Astrocyte (in vitro differentiated cells and primary cell): ENCODE results near the gene RAD51B. TPM values are rescaled to one million over a fixed set of nuclear protein-coding genes. Genes with fewer than 3 reads are reported as not detected.
A peak's percentile ranks its signal among the peaks of the same experiment; 100 is the strongest.

Source experiments
- DNase-seq: peaks from one replicate; pipeline ENCODE4 v3.0.0-alpha.2; 2010; ENCODE audit warnings: low read depth
- FAIRE-seq: peaks from 2 replicates; lab custom pipeline; 2011; peaks lifted over from hg19 to GRCh38; lab: Jason Lieb, UNC
- H2AFZ ChIP-seq: 2 replicates; pipeline ENCODE4 v1.6.0; 2012; ENCODE audit warnings: low read depth, low read length, inconsistent platforms
- H3K27ac ChIP-seq: 2 replicates; pipeline ENCODE4 v1.5.1; 2011; ENCODE audit warnings: low read depth, low read length, inconsistent platforms
- H3K27me3 ChIP-seq: 2 replicates; pipeline ENCODE4 v1.6.0; 2011; ENCODE audit warnings: low read length, inconsistent platforms; ENCODE audit not compliant: insufficient read depth
- H3K36me3 ChIP-seq: 2 replicates; pipeline ENCODE4 v1.5.1; 2011; ENCODE audit warnings: low read length, inconsistent platforms; ENCODE audit not compliant: insufficient read depth
- H3K4me1 ChIP-seq: 2 replicates; pipeline ENCODE4 v1.5.1; 2011; ENCODE audit warnings: low read length, inconsistent platforms; ENCODE audit not compliant: insufficient read depth
- H3K4me2 ChIP-seq: 2 replicates; pipeline ENCODE4 v1.6.0; 2012; ENCODE audit warnings: low read length, inconsistent platforms
- H3K4me3 ChIP-seq: 2 replicates; pipeline ENCODE4 v1.5.1; 2011; ENCODE audit warnings: low read depth, mild to moderate bottlenecking, low read length, inconsistent platforms; ENCODE audit not compliant: insufficient read depth
- H3K79me2 ChIP-seq: 2 replicates; pipeline ENCODE4 v1.6.0; 2012; ENCODE audit warnings: mild to moderate bottlenecking, low read length, inconsistent platforms; ENCODE audit not compliant: insufficient read depth
- H3K9ac ChIP-seq: 2 replicates; pipeline ENCODE4 v1.6.0; 2012; ENCODE audit warnings: mild to moderate bottlenecking, low read length, inconsistent platforms
- H3K9me3 ChIP-seq: 2 replicates; pipeline ENCODE4 v1.5.1; 2012; ENCODE audit warnings: low read depth, mild to moderate bottlenecking, low read length, inconsistent platforms; ENCODE audit not compliant: insufficient read depth
- H4K20me1 ChIP-seq: 2 replicates; pipeline ENCODE4 v1.6.0; 2012; ENCODE audit warnings: low read length, inconsistent platforms; ENCODE audit not compliant: insufficient read depth
- H3K27ac Mint-ChIP-seq: one replicate; pipeline ENCODE4 v1.8.0; 2021; ENCODE audit warnings: mild to moderate bottlenecking, mixed read lengths; ENCODE audit not compliant: unreplicated experiment
- H3K27me3 Mint-ChIP-seq: one replicate; pipeline ENCODE4 v1.8.0; 2021; ENCODE audit warnings: low read depth, mixed read lengths; ENCODE audit not compliant: unreplicated experiment
- H3K36me3 Mint-ChIP-seq: one replicate; pipeline ENCODE4 v1.8.0; 2021; ENCODE audit warnings: low read depth, mixed read lengths; ENCODE audit not compliant: unreplicated experiment
- H3K4me1 Mint-ChIP-seq: one replicate; pipeline ENCODE4 v1.8.0; 2021; ENCODE audit warnings: low read depth, mixed read lengths; ENCODE audit not compliant: unreplicated experiment
- H3K4me3 Mint-ChIP-seq: one replicate; pipeline ENCODE4 v1.8.0; 2021; ENCODE audit warnings: mild to moderate bottlenecking, moderate library complexity, mixed read lengths; ENCODE audit not compliant: unreplicated experiment
- H3K9me3 Mint-ChIP-seq: one replicate; pipeline ENCODE4 v1.8.0; 2021; ENCODE audit warnings: mild to moderate bottlenecking, mixed read lengths; ENCODE audit not compliant: unreplicated experiment
- EZH2 ChIP-seq: IDR thresholded peaks from 2 replicates; pipeline ENCODE4 v1.6.1; 2012; ENCODE audit warnings: mild to moderate bottlenecking, low read length, inconsistent platforms; ENCODE audit not compliant: insufficient read depth
- total RNA-seq: library from RNA; stranded (reverse); gene quantifications from 2 replicates; pipeline ENCODE4 v1.2.1, GENCODE V29; 2021
- TF ChIP-seq, protein P1 (sequence below): IDR thresholded peaks from 2 replicates; pipeline ENCODE4 v1.5.1; 2011; ENCODE audit warnings: low read depth, mild to moderate bottlenecking, inconsistent platforms, low read length, moderate library complexity; ENCODE audit not compliant: insufficient read depth

RAD51B gene
- total RNA-seq, 1 donor from 2014 or later = 10.8 TPM

DNA sequence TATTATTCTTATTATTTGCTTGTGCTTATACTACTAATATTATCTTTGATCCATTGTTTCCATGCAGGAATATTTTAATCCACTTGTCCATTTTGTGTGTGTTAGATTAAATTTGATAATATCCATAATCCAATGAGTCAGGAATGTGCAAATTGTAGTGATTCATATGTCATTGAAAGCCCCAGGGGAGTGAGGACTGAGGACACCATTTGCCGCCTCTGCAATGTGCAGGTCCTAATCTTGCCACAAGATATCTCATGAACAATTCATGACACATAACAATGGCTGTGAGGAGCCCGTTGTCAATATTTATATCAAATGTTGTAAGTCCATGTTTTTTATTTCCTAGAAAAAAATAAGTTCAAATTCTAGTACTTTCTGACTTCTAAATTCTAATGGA is 722.8 kb downstream of the RAD51B start:
- Mint-ChIP-seq H3K9me3 (no peaks in the 10 kb centered on the region), H3K27me3 (no peaks in the 10 kb centered on the region), H3K36me3 (no peaks in the 10 kb centered on the region), H3K27ac (no peak overlapping the region), H3K4me1 (peaks cover 23% of the 10 kb centered on the region), H3K4me3 (no peak overlapping the region)
- Histone ChIP-seq H4K20me1 (no peaks in the 10 kb centered on the region), H3K4me1 (peaks cover 25% of the 10 kb centered on the region), H3K9ac (no peak overlapping the region), H3K79me2 (no peaks in the 10 kb centered on the region), H3K36me3 (no peaks in the 10 kb centered on the region), H3K4me3 (no peak overlapping the region), H2AFZ (no peak overlapping the region), H3K27ac (no peak overlapping the region), H3K9me3 (no peaks in the 10 kb centered on the region), H3K27me3 (no peaks in the 10 kb centered on the region), H3K4me2 (no peak overlapping the region)
- no peak for DNase-seq
- no peak for TF ChIP-seq EZH2
- TF ChIP-seq, protein P1, sequence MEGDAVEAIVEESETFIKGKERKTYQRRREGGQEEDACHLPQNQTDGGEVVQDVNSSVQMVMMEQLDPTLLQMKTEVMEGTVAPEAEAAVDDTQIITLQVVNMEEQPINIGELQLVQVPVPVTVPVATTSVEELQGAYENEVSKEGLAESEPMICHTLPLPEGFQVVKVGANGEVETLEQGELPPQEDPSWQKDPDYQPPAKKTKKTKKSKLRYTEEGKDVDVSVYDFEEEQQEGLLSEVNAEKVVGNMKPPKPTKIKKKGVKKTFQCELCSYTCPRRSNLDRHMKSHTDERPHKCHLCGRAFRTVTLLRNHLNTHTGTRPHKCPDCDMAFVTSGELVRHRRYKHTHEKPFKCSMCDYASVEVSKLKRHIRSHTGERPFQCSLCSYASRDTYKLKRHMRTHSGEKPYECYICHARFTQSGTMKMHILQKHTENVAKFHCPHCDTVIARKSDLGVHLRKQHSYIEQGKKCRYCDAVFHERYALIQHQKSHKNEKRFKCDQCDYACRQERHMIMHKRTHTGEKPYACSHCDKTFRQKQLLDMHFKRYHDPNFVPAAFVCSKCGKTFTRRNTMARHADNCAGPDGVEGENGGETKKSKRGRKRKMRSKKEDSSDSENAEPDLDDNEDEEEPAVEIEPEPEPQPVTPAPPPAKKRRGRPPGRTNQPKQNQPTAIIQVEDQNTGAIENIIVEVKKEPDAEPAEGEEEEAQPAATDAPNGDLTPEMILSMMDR = no peak
- no peak for FAIRE-seq

DNA sequence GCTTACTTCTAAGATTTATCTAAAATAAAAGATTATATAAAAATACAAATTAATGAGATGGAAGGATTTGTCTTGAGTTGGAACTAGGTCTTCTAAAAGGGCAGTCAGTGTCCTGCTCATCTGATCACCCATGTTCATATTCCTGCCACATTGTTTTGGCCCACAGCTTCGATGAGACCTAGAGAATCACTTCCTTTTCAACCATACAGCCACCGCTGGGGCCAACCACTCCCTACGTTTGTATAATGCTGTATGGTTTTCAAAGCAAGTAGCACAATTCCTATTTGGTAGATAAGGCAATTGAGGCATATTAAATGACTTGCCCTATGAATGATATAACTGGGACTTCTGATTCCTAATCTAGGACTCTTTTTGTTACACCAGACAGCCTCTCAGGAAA is 723.9 kb downstream of the RAD51B start:
- H3K4me3 Mint-ChIP-seq = no peak overlapping the region
- Histone ChIP-seq H3K4me1 (peaks cover 36% of the 10 kb centered on the region), H4K20me1 (no peaks in the 10 kb centered on the region), H3K4me3 (peak overlapping the region; percentile 32), H3K27ac (peak overlapping the region; percentile 89), H2AFZ (no peak overlapping the region), H3K9ac (peak overlapping the region; percentile 17), H3K36me3 (no peaks in the 10 kb centered on the region), H3K27me3 (no peaks in the 10 kb centered on the region), H3K4me2 (peak overlapping the region; percentile 72), H3K9me3 (no peaks in the 10 kb centered on the region), H3K79me2 (no peaks in the 10 kb centered on the region)
- peaks cover 31% of the 10 kb centered on the region for H3K4me1 Mint-ChIP-seq
- FAIRE-seq (no peak), DNase-seq (no peak)
- H3K9me3 Mint-ChIP-seq = no peaks in the 10 kb centered on the region
- H3K36me3 Mint-ChIP-seq = no peaks in the 10 kb centered on the region
- TF ChIP-seq EZH2 = no peak
- TF ChIP-seq, protein P1 = no peak
- no peak overlapping the region for H3K27ac Mint-ChIP-seq
- H3K27me3 Mint-ChIP-seq = no peaks in the 10 kb centered on the region

DNA sequence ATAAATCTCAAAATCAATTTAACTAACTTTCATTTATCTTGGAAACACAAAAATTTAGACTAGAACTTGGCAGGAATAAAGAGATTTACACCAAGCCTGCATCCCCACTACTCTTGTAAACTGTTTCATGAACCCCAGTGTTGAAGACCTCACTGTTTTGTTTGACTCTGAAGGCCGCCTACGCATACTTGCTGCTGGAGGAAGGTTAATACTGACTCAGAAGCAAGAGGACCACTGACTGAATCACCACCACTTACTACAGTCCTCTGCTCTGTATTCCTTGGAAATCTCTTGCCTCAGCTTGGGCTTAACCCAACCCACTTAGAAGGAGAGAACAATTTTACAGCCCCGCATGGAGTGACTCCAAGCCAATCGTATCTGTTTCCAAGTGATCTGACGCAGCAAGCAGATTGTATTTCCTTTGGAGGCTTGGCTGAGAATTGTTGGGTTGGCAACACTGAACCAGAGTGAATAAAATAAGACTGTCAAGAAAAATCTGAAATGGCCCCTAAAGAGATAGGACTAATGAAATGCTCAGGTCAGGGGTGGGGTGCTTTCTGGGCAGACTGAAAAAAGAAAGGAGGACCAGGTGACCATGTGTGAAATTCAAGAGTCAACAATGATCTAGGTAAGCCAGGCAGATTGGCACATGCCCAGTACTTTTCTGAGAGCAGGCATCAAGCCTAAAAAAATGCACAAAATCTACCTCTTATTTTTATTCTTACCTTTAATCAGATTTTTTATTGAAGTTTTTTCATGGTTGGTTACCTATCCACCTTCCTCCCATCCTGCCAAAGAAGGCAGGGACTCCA is 724.7 kb downstream of the RAD51B start:
- H3K4me1 Mint-ChIP-seq = peaks cover 33% of the 10 kb centered on the region
- H3K4me2 ChIP-seq = peak overlapping the region; percentile 72
- no peak overlapping the region for H3K27ac Mint-ChIP-seq
- H3K9ac ChIP-seq = peak overlapping the region; percentile 17
- no peaks in the 10 kb centered on the region for H3K27me3 Mint-ChIP-seq
- no peaks in the 10 kb centered on the region for H3K36me3 ChIP-seq
- no peaks in the 10 kb centered on the region for H4K20me1 ChIP-seq
- TF ChIP-seq, protein P1 = no peak
- TF ChIP-seq EZH2 = no peak
- no peaks in the 10 kb centered on the region for H3K9me3 ChIP-seq
- DNase-seq (peak; percentile 100), FAIRE-seq (peak; percentile 99)
- H3K27me3 ChIP-seq = no peaks in the 10 kb centered on the region
- H2AFZ ChIP-seq = no peak overlapping the region
- no peaks in the 10 kb centered on the region for H3K36me3 Mint-ChIP-seq
- peak overlapping the region; percentile 32 for H3K4me3 ChIP-seq
- H3K27ac ChIP-seq = peak overlapping the region; percentile 89
- H3K4me3 Mint-ChIP-seq = no peak overlapping the region
- no peaks in the 10 kb centered on the region for H3K9me3 Mint-ChIP-seq
- peaks cover 43% of the 10 kb centered on the region for H3K4me1 ChIP-seq
- H3K79me2 ChIP-seq = no peaks in the 10 kb centered on the region
